H1 (cell line): ENCODE data around the gene VTN. TPM values are rescaled to one million over a fixed set of nuclear protein-coding genes. Genes with fewer than 3 reads are reported as not detected.

ENCODE experiments used
- EGR1 ChIP-seq: IDR thresholded peaks from 2 replicates; pipeline ENCODE4 v1.6.1; 2011; ENCODE audit warnings: low read depth, low read length, borderline replicate concordance
- GTF2F1 ChIP-seq: IDR thresholded peaks from 2 replicates; pipeline ENCODE4 v1.6.1; 2012; ENCODE audit warnings: low read depth, low read length, improper control_type of control experiment, borderline replicate concordance
- KDM5A ChIP-seq: fragments of 200-600 bp; IDR thresholded peaks from 2 replicates; pipeline ENCODE4 v1.7.1; 2012; ENCODE audit warnings: mild to moderate bottlenecking, low read length, inconsistent platforms, mixed read lengths
- POLR2A ChIP-seq, 2 experiments: IDR thresholded peaks; 1 replicate in 1 of 2; 2 replicates in 1 of 2; pipeline ENCODE4 v1.6.1; 2011; ENCODE audit warnings: low read depth in 2 of 2, low read length in 2 of 2, mild to moderate bottlenecking in 2 of 2; ENCODE audit errors: control extremely low read depth in 1 of 2
- RNF2 ChIP-seq: fragments of 200-900, 300-1000 bp; sonication (generic); IDR thresholded peaks from 2 replicates; pipeline ENCODE4 v1.7.1; 2016; ENCODE audit warnings: borderline replicate concordance, low read depth, mild to moderate bottlenecking, antibody characterized with exemption, low read length; ENCODE audit not compliant: poor library complexity, severe bottlenecking; ENCODE audit errors: missing control alignments
- SIX5 ChIP-seq: IDR thresholded peaks from 2 replicates; pipeline ENCODE4 v1.6.1; 2011; ENCODE audit warnings: mild to moderate bottlenecking, low read depth, low read length
- SRF ChIP-seq: IDR thresholded peaks from 2 replicates; pipeline ENCODE4 v1.6.1; 2011; ENCODE audit warnings: mild to moderate bottlenecking, low read depth, low read length, moderate library complexity
- SUZ12 ChIP-seq: fragments of 200-600 bp; sonication (generic); IDR thresholded peaks from 2 replicates; pipeline ENCODE4 v1.6.1; 2012; ENCODE audit warnings: mild to moderate bottlenecking, inconsistent platforms, low read length, moderate library complexity, mixed read lengths
- USF2 ChIP-seq: IDR thresholded peaks from 2 replicates; pipeline ENCODE4 v1.6.1; 2011; ENCODE audit warnings: low read length, improper control_type of control experiment
- polyA plus RNA-seq, 7 experiments: library from polyadenylated mRNA; depleted of rRNA in 3 of 7; stranded (reverse) in 5 of 7; unstranded in 2 of 7; fragments of >200 nt in 5 of 7; fragments of 200-250 nt in 2 of 7; gene quantifications; 1 replicate in 5 of 7; 2 replicates in 1 of 7; 4 replicates in 1 of 7; pipeline versions ENCODE4 v1.2.1 to v1.2.3, GENCODE V29; 2011 to 2013; ENCODE audit warnings: missing spikeins in 2 of 7, mixed read lengths in 2 of 7
- total RNA-seq: library from RNA; stranded (reverse); fragmentation: NEBNext Ultra II Directional; extraction: Animal tissue kit (Norgen Biotek cat#: 25700); gene quantifications from 2 replicates; pipeline ENCODE4 v1.2.1, GENCODE V29; 2021

VTN gene
- total and polyA plus RNA-seq, 2 of the 8 experiments (the other 6 are each of a cell fraction or from before 2014, with no cell fraction given), result 0.18 TPM; not detected in 1

- TF ChIP-seq GTF2F1 (no peak), EGR1 (no peak), SRF (no peak), POLR2A (IDR thresholded peaks at IDR 0.05; ENCODE audit: control extremely low read depth in 1 of 2, low read depth in 2 of 2, low read length in 2 of 2) (no peak), RNF2 (no peak), USF2 (no peak), SIX5 (no peak), KDM5A (no peak), SUZ12 (no peak)
Observed at GRCh38 chr17:28390984-28391383, 20.9 kb upstream of the VTN start (continued).
